Left hindlimb (tissue), 1 donor: Measurements from ENCODE around the gene SERPINA5.
"Not testable (repeated sequence)": the region's sequence is repeated elsewhere in the genome, so short reads cannot be mapped to it uniquely, and the experiment has no call there.

ENCODE experiments used
- DNase-seq: peaks from one replicate; pipeline ENCODE4 v3.0.0-alpha.2; 2018

SERPINA5 gene

GRCh38 chr14:94605361-94605760 lies 24.1 kb downstream of the SERPINA5 start:
- DNase-seq, result no peak

DNA sequence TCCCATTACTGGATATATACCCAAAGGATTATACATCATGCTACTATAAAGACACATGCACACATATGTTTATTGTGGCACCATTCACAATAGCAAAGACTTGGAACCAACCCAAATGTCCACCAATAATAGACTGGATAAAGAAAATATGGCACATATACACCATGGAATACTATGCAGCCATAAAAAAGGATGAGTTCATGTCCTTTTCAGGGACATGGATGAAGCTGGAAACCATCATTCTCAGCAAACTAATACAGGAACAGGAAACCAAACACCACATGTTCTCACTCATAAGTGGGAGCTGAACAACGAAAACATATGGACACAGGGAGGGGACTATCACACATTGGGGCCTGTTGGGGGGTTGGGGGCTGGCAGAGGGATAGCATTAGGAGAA lies 27.7 kb downstream of the SERPINA5 start:
- not testable (repeated sequence) for DNase-seq

DNA sequence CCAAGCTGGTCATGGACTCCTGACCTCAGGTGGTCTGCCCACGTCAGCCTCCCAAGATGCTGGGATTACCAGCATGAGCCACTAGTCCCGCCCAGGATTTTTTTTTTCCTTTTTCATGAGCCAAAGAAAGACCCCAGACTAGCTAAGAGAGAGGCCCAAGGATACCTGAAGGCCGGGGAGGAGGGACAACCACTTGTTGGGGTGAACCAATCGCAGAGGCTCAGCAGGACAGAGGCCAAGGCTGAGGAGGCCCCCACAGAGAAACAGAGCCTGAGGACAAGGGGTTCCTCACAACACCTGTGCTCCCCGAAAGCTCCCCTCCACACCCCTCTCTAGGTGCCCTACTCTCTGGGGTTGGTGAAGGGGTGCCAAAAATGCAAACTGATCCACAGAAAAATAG lies 30.0 kb downstream of the SERPINA5 start:
- no peak for DNase-seq

DNA sequence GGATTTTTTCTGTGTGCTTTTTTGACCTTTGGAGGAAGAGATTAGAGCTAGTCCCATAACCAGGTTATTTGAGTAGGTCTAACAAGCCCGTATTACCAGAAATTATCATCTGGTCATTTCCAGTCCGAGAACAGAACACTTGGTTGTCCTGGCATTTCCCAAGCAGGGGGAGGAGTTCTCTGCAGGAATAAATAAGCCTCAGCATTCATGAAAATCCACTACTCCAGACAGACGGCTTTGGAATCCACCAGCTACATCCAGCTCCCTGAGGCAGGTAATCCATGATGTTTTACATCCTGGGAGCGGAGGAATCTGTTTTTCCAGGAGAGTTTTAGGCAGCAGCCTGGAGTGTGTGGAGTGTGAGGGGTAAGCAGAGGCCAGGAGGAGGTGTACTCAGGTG lies 30.9 kb downstream of the SERPINA5 start, which contains the start of gene SERPINA3:
Gene SERPINA3 (plus strand): TSS at position 218 of the 400 bp plus-strand sequence. CDS start 2,051 bp downstream, outside the sequence.
- DNase-seq, result no peak

GRCh38 chr14:94612580-94613554 lies 31.6 kb downstream of the SERPINA5 start:
- no peak for DNase-seq

- DNase-seq, result no peak
Measured at GRCh38 chr14:94613720-94614644, 32.8 kb downstream of the SERPINA5 start.

DNA sequence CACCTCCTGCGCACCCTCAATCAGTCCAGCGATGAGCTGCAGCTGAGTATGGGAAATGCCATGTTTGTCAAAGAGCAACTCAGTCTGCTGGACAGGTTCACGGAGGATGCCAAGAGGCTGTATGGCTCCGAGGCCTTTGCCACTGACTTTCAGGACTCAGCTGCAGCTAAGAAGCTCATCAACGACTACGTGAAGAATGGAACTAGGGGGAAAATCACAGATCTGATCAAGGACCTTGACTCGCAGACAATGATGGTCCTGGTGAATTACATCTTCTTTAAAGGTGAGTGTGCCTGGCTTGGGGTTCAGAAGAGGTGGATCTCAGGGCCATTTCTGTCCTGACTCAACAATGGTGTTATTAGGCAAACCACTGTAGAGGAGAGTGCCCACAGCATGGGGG lies 33.6 kb downstream of the SERPINA5 start:
- no peak for DNase-seq

DNA sequence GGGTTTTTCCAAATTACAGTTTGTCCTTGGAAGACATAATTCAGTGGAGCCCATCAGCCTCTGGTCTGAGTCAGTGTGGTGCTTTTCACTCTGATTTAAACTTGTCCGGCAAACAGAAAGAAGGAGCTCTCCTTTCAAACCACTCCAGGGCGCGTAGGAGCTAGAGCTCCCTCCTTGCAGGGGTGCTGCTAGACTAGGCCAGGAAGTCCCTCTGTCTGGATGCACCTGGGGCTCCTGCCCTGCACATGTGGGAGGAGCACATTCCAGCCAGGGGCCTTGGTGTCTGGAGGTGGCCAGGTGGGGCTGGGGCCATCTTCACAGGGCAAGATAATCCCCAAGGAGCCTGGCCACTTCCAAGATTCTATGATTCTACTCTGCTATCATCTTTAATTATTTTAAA lies 34.0 kb downstream of the SERPINA5 start:
- DNase-seq, result no peak

GRCh38 chr14:94615823-94616570 lies 34.8 kb downstream of the SERPINA5 start:
- no peak for DNase-seq

DNA sequence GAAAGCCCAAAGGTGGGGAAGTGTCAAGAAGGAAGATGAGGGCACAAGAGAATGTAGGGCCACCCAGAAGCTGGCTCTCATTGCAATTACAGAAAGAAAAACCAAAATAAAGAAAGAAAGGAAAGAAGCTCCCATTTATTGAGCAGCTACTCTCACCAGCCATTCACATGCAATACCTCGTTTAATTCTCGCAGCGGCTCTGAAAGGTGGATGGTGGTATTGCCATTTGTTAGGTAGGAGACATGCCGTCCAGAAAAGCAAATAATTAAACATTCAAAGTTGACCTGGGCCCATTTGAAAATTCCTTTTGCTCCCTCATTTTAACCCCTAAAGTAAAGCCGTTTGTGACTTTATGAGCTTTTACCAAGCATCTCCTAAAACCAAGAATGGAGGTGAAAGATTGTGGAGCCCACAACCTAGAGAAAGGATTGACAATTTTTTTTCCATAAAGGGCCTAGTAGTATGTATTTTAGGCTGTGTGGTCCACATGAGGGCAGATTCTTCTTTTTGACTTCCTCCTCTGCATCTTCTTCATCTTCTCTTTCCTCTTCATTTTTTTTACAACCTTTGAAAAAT lies 36.2 kb downstream of the SERPINA5 start:
- DNase-seq, result no peak

DNA sequence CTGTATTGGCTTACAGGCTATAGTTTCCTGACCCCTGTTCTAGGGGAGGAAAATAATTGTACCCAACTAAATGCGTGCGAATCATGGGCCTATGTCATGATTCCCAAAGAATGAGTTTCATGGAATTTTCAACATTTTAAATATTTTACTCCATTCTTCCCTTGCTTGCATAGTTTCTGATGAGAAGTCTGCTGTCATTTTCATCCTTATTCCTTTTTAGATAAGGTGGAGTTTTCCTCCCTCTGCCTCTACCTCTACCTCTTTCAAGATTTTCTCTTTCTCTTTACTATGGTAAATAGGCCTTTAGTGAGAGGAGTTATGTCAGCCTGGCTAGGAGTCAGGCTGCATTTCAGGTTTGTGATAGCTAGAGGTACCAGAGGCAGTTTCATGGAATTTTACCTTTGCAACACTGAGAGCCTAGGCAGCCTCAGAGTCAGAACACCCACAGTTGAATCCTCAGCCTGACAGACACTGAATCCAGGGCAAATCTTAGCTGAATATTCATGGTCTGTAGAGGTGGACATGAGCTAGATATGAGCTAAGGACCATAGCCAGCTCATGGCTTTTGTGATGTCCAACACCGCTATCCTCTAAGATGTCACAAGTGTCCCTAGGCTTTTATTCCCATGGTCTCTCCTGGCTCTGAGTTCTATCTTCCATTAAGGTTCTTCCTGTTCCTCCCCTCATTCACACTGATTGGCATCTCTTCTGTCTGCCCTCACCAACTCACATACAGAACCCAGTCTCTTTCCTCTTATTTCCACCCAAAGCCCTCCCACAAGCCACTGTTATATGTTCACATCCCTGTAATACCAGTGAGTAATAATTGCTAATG lies 37.0 kb downstream of the SERPINA5 start:
- DNase-seq, result no peak

DNA sequence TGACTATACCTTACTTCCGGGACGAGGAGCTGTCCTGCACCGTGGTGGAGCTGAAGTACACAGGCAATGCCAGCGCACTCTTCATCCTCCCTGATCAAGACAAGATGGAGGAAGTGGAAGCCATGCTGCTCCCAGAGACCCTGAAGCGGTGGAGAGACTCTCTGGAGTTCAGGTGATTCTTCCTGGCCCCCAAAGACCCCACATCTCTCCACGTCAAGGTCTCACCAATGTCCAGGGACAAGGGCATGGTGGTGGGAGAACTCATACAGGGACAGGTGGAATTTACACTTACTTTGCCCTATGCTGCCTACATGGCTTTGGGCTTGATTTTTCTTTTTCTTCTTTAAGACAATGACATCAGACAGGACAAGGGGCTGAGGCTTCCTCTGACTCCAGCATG lies 38.1 kb downstream of the SERPINA5 start:
- DNase-seq, result no peak

DNA sequence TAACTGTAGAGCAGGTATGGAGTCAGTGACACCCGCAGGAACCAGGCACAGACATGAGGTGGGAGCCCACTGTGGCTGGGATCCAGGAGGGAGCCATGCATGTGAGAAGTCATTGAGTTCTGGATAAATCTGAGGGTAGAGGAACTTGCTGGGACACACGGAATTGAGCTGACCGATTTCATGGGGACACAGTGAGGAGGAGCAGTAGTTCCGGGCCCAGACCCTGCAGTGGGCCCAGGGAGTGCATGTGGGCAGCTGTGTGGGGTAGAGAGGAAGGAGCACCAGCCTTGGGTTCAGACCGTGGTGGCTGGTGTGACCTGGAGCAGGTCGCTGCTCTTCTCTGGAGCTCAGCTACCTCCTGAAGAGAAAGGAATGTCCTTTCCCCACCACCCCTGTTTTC lies 39.4 kb downstream of the SERPINA5 start:
- DNase-seq, result no peak

DNA sequence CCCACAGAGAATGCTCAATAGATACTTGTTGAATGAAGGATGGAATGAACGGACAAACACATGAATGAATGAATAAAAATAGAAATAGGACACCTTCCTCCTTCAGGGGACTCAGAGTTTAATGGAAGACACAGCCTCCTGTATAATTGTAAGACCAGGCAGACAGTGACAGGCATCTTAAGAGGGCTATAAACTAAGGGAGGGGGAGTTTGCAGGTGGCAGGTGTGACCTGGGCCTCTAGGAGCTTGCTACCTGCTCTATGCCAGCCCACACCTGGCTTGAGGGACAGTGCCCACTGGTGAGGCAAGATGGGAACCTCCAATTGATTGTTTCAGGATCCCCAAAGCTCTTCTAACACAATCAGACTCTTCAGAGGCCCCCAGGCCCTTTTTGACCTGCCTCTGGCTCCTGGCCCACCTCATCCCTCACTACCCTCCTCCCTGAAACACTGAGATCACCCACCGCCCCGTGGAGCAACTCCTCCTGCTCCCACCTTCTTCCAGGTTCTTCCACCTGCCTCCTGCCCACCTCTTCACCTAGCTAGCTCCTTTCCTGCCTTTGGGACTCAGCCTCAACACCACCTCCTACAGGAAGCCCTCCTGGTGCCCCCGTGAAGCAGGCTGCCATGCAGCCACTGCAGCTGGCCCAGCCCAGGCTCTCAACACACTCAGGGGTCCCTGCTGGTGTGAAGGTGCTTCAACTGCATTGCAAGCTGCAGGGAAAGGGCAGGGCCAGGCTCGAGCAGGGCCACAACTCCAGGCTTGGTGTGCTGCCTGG lies 40.3 kb downstream of the SERPINA5 start:
- no peak for DNase-seq

DNA sequence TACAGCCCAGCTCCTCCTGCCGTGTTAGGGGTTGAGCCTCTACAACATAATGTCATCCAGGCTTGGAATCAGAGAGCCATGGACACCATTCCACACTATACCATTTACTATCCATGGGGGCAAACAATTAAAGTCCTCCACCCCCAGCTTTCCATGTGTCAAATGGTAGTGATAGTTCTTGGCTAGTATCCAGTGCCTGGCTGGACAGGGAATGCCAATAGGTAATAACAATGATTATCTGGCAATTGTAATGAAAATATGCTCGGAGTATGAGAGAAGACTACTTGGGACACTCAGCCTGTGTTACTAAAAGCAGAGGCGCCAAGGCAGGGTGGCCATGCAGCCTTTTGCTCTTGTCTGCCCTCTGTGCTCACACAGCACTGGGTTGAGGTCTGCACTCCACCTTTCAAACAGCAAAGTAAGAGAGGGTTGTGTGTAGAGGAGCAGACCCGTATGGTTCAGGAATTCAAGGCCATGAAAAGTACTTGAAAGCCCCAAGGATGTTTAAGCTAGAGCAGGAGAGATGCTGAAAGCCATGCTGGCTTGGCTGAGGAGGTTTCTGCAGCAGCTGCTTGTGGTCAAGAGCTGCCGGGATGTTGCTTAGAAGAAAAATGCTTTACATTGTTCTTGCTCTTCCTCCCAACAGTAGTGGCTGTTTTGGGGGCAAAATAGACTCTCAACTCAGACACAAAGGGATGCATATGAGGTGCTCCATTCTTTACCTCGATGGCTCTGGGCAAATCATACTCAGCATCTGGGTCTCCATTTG lies 41.6 kb downstream of the SERPINA5 start:
- DNase-seq, result no peak

DNA sequence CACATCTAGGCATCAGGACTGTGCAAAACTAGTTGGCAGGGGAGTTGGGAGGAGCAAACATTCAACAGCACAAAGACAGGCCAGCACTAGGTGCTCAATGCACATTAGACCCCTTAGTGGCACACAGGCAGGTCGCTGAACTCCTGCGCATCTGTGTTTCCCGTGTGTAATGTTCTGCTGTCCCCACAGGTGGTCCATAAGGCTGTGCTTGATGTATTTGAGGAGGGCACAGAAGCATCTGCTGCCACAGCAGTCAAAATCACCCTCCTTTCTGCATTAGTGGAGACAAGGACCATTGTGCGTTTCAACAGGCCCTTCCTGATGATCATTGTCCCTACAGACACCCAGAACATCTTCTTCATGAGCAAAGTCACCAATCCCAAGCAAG lies 42.2 kb downstream of the SERPINA5 start:
- DNase-seq, result no peak

- no peak for DNase-seq
Measured at GRCh38 chr14:94623856-94624499, 42.8 kb downstream of the SERPINA5 start.

DNA sequence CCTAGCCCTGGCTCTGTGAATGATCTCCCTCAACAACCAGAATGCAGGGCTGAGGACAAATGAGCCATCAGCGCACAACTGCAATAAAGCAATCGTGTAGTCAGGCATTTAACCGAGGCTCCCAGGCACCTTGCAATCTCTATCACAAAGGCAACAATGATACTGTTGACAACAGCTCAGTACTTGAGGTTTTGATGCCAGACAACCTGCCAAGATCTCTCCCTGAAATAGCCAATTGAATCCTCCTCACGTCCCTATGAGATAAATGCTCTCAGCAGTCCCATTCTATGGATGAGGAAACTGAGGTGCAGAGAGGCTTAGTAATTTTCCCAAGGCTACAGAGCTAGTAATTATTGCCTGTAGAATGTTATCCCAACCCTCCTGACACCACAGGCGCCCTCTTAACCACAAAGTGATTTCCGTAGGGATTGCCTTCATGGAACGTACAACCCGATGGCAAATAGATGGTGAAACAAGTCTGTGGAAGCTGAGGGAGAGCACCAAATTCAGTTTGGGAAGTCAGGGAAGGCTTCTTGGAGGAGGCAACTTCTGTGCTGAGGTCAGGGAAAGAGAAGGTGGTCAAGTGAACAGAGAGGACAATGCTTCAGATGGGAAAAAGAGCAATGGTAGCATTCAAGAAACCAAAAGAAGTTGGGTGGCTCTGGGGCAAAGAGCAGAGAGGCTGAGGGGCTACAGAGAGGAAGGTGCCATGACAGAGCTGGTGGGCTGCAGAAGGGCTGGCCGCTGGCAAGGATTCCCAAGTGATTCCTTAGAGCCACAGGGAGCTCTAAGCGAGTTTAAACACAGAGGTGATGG lies 43.5 kb downstream of the SERPINA5 start:
- DNase-seq, result no peak

DNA sequence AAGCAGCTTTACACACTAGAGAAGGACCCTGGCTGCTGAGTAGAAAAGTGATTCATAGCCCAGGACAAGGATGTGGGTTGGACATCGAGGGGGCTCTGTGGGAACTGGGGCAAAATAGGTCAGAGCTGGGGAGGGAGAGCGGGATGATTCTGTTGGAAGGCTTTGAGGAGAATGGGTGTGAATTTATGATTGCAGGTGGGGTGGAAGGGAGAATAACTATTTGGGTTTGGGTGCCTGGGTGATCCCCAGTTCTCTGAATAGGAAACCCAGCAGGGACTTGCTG lies 44.1 kb downstream of the SERPINA5 start:
- no peak for DNase-seq
